Astrocyte of the spinal cord (primary cell): ENCODE data around the gene PTBP1.

Experiments
- DNase-seq: peaks from one replicate; pipeline ENCODE4 v3.0.0; 2011; ENCODE audit warnings: low read depth, low spot score
- H3K4me3 ChIP-seq: 2 replicates; pipeline ENCODE4 v1.5.1; 2011; ENCODE audit warnings: low read depth, mild to moderate bottlenecking, low read length, moderate library complexity
- CTCF ChIP-seq: IDR thresholded peaks from 2 replicates; pipeline ENCODE4 v1.5.1; 2012; ENCODE audit warnings: low read depth, mild to moderate bottlenecking, low read length, inconsistent platforms
- in situ Hi-C: cut with HindIII; loops from 2 replicates; pipeline ENCODE4 v1.10.0; 2017; ENCODE audit warnings: low sequenced_read_pairs

Gene PTBP1

GRCh38 chr19:803686-804418 lies 6.6 kb downstream of the PTBP1 start:
- no peak for DNase-seq
- TF ChIP-seq CTCF: no peak
- in situ Hi-C loops: no loop called here
- no peak overlapping the region for H3K4me3 ChIP-seq

- in situ Hi-C loops: no loop called here
- DNase-seq: no peak
- no peak overlapping the region for H3K4me3 ChIP-seq
- TF ChIP-seq CTCF: no peak
Measured at GRCh38 chr19:804419-805165, 7.3 kb downstream of the PTBP1 start.

GRCh38 chr19:805166-805551 lies 7.9 kb downstream of the PTBP1 start:
- no peak for DNase-seq
- TF ChIP-seq CTCF: no peak
- in situ Hi-C loops: no loop called here
- no peak overlapping the region for H3K4me3 ChIP-seq

GRCh38 chr19:805600-806550 lies 8.6 kb downstream of the PTBP1 start:
- DNase-seq: no peak
- in situ Hi-C loops: no loop called here
- no peak overlapping the region for H3K4me3 ChIP-seq
- no peak for TF ChIP-seq CTCF

- TF ChIP-seq CTCF: no peak
- in situ Hi-C loops: no loop called here
- no peak overlapping the region for H3K4me3 ChIP-seq
- DNase-seq: no peak
Measured at GRCh38 chr19:806815-807421, 9.7 kb downstream of the PTBP1 start.
